HPDE6-E6E7 (cell line): ENCODE results near the gene FRMD1.

Source experiments
- DNase-seq: peaks from one replicate; pipeline ENCODE4 v3.0.0; 2011; ENCODE audit warnings: missing footprints; ENCODE audit errors: extremely low spot score

FRMD1 gene

DNA sequence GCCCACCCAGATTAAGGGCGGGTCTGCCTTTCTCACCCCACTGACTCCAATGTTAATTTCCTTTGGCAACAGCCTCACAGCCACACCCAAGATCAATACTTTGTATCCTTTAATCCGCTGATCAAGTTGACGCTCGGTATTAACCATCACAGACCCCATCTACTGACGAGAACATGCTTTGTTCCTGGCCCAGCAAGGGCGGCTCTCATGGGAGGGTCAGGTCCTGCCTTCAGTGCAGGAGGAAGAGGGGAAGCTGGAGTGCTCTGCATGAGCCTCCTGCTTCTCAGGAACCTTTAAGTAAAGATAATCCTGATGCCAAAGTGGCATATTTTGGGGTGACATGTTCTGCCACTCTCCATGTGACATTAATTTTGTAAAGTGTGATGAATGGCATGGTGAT is 73.2 kb downstream of the FRMD1 start:
- no peak for DNase-seq

DNA sequence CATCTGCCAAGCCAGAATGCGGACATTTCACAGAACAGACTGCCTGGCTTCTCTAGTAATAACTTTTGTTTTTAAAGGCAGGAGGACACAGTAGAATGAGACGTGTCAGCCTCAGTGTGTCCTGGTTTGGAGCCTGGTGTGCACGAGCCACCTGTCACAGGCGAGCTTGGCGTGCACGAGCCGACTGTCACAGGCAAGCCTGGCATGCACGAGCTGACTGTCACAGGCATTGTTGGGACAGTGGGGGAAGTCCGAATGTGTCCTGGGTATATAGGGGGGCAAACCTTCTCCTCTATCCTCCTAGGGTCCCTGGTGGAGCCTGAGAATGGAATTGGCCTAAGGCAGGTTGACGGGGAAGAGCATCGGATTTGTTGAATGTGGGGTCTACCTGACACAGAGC is 74.1 kb downstream of the FRMD1 start:
- DNase-seq, result no peak

DNA sequence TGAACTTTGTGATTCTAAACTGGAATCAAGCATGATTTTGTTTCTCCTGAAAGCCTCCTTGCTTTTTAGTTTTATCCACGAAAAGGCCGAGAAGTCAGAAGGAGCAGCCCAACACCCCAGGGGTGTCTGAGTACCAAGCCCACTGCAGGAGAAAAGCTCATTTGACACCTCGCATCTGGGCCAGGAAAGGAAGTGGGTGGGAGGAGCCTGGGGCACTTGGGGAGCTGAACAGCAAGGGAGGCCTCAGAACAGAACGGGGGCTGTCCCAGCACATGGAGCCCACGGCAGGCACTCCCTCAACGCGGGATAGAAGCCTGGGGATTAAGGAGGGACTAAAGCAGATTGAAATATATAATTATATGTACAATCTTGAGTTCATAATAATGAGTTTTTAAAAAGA is 75.0 kb downstream of the FRMD1 start:
- DNase-seq, result no peak
